Stimulated activated CD8-positive, alpha-beta memory T cell treated with anti-CD3 and anti-CD28 coated beads, Interleukin-12 subunit alpha, Interleukin-12 subunit beta, amount 100 ng/mL, for 1 hour (primary cell): ENCODE measurements around the gene IGFALS.

ENCODE experiments used
- DNase-seq: peaks from one replicate; pipeline ENCODE4 v3.0.0-alpha.2; 2020; ENCODE audit warnings: low read depth

Gene IGFALS

GRCh38 chr16:1790261-1790610 is 3.3 kb downstream of the IGFALS start:
- no peak for DNase-seq

GRCh38 chr16:1789643-1790045 is 3.9 kb downstream of the IGFALS start:
- no peak for DNase-seq

GRCh38 chr16:1788708-1789100 is 4.8 kb downstream of the IGFALS start:
- DNase-seq: no peak

DNA sequence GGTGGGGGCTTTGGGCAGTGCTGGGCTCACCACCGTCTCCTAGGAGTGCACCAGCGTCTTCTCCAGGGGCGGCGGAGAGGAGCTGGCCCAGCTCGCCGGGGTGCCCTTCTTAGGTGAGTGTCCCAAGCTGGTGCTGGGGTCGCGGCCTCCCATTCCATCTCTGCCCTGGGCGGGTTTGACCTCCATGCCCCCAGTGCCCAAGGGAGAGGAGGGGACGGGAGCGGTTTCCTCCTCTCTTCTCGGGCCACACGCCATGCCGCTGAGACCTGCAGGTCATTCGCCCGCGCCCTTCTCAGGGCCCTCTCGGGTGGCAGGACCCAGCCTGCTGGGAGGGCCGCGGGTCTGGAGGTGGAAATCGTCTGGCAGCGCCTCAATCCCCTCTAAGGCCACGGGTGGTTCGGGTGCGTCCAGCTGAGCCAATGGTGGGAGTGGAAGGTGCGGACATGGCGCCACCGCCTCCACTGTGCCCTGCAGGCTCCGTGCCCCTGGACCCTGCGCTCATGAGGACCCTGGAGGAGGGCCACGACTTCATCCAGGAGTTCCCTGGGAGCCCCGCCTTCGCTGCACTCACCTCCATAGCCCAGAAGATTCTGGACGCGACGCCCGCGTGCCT is 5.3 kb downstream of the IGFALS start:
- no peak for DNase-seq

DNA sequence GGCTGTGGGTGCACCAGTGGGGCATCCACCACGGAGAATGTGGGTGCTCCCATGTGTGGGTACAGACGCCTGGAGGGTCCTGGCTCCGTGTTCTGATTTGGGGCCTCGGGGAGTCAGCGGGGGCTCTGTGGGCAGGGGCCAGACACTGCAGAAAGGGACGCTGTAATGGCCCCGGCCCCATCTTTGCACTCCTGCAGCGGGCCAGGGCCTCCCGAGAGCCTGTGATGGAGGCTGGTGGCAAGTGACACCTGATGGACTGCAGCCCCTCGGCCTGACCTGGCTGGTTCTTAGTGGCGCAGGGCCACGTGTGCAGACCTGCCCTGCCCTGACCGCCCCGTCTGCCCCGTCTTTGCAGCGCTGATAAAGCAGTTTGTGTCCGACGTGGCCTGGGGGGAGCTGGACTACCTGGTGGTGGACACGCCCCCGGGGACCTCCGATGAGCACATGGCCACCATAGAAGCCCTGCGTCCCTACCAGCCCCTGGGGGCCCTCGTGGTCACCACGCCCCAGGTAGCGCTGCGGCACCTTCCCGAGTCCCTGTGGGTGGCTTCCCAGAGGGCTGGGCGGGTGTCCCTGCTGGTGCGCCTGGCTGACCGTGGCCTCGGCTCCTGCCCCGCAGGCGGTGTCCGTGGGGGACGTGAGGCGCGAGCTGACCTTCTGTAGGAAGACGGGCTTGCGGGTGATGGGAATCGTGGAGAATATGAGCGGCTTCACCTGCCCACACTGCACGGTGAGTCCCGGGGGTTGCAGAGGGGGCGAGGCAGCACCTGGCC is 6.0 kb downstream of the IGFALS start:
- no peak for DNase-seq

- no peak for DNase-seq
Observed at GRCh38 chr16:1787056-1787321, 6.5 kb downstream of the IGFALS start.

DNA sequence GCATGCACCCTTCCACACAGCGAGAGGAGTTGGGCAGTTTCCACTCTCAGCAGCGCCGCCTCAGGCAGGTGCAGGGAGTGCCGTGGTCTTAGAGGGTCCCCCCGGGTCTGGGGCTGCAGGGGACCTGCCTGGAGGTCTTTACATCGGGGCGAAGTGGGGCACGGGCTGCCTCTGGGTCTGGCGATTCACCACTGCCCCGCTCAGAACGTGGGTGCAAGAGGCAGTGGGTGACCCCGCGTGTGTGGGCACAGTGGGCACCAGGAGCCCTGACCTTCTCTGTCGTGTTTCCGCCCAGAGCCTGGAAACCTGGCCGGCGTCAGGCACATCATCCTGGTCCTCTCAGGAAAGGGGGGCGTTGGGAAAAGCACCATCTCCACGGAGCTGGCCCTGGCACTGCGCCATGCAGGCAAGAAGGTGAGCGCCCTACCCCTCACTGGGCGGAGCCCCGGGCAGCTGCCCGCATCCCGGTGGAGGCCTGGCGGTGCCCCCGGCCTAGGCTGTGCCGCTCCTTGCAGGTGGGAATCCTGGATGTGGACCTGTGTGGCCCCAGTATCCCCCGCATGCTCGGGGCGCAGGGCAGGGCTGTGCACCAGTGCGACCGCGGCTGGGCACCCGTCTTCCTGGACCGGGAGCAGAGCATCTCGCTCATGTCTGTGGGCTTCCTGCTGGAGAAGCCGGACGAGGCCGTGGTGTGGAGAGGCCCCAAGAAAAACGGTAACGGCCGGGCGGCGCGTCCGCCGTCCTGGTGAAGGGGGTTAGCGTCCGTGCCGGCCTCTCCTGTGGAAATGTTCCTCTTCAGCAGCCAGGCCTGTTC is 7.1 kb downstream of the IGFALS start:
- no peak for DNase-seq

- DNase-seq: no peak
Observed at GRCh38 chr16:1785846-1786170, 7.7 kb downstream of the IGFALS start.

DNA sequence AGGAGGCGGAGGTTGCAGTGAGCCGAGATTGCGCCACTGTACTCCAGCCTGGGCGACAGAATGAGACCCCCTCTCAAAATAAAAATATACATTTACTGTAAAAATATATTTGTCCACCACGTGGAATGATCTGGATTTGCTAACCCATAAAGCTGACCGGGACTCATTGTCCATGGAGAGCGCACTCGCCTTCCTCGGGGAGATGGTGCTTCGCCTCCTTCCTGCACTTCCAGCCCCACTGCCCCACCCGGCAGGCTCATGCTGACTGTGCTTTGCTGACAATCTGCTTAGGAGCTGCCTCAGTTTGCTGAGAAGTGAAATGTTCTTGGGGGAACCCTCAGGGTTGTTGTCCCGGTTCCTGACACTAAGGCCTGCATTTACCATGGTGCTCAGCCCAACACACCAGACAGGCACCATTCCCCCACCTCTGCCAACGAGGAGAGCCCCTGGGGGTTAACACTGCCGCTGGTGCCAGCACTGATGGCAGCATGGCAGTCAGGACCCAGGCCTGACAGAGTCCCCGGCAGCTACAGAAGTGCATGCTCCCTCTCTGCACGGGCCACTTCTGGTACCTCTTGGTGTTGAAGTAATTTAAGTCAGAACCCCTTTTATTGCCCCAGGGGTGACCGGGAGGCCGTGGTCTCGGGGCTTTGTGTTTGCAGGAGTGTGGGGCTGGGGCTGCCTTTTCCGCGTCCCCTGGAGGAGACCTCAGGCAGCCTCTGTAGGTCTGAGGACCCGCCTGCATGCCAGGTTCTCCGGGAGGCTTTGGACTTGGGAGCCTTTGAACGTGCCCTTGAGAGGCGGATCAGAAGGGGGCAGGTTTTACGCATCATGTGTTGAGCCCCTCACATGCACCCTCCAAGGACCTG is 8.3 kb downstream of the IGFALS start:
- DNase-seq: no peak

DNA sequence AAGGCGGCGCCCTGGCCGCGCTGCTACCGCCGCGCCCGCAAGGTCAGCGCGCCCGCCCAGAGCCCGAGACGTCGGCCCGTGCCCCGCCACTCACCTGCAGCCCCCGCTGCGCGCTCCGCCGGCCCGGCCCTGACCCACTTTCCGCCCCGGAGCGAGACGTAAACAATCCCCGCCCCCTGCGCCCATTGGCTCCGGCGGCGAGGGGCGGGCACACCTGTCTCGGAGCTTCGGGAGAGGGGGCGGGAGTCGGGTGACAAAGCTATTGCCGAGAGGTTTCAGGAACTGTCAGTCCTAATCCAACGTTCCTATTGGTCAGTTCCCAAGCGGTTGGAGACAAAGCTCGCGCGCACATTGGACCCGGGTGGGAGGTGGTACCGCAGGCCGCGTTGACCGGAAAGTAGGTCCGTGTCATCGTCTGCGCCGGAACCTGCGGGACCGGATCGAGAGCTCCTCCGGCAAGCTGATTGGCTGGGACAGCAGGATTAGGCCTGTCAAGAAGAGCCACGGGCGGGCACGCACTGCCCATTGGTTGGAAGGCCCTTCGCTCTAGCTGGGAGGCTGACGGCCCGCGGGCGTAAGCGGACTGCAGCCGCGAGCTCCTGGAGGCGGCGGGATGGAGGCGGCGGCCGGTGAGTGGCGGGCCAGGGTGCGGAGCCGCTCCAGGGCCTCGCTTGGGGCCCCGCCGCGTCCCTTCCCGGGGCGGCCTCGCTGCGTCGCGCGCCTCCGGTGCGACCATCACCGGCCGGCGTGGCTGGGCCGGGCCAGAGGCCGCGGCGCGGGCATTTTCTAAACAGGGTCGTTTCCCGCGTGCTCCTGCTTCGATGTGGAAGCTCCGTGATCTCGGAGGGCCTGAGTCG is 10.9 kb downstream of the IGFALS start, which contains the start of the genes NUBP2 and SPSB3:
NUBP2 (plus strand) TSS at position 553 of the 857 bp plus-strand sequence; CDS start at position 614, 61 bp downstream.
SPSB3 (minus strand) TSS at position 164 of the 857 bp plus-strand sequence. CDS start 1,088 bp downstream, outside the sequence.
- DNase-seq: peak; percentile 98

GRCh38 chr16:1781758-1782407 is 11.6 kb downstream of the IGFALS start:
- DNase-seq: no peak

- no peak for DNase-seq
Observed at GRCh38 chr16:1781254-1781653, 12.3 kb downstream of the IGFALS start.

- DNase-seq: no peak
Observed at GRCh38 chr16:1780677-1781072, 12.8 kb downstream of the IGFALS start.

GRCh38 chr16:1779741-1780676 is 13.5 kb downstream of the IGFALS start:
- DNase-seq: no peak

DNA sequence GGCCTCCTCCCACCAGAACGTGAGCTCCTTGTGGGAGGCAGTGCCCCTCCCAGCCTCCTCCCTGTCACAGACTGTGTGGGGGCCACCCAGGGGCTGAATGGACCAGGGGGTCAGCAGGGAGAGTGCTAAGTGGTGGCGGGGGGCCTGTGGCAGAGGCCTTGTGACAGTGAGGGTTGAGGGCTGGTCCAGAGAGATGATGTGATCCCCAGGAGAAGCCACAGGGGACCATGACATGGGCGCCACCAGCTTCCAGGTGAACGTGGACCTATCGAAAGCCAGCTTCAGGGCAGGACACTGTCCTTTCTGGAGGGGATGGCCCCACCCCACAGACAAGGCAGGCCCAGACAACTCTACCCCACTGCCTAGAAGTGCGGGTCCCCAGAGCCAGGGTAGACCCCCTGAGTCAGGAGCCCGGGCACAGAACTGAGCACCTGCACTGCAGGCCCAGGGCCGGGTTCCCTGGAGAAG is 14.2 kb downstream of the IGFALS start:
- no peak for DNase-seq

DNA sequence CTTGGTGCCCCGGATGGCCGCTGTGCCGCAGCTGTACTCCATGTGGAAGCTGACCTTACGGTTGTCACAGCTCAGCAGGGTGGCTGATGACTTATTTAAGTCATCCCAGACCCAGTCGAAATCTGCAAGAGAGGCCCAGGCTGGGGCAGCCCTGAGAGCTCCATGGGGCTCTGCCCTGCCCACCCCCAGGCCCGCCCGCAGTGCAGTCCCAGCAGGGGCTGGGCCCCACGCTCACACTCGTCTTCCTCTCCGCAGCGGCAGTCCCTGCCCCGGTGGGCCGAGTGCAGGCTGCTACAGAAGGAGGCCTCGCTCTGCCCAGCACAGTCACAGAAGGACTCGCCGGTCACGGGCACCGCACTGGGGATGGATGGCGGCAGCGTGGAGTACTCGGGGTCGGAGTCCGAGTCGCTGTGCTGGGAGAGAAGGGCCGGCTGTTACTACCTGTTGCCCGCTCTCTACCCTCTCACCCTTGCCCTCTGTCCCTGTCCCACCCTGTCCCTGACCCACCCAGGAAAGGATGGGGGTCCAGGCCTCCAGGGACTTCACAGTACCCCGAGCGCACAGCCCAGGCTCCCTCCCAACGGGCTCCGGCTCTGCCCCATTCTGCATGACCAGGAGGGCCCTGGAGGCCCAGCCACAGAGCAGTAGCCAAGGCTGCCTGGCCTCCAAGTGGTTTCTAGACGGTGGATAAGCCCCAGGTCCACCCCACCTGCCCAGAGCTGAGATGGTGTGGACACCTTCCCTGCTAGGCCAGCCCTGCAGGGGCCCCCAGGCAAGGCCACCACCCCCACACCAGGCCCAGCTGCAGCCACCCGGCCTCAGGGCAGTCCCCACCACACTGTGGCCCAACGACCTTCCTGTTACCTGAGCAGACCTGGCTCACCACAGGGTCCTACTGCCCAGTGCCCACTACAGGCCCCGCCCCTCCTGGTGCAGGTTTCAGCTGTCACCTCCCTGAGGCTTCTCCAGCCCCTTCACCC is 15.0 kb downstream of the IGFALS start:
- DNase-seq: no peak

- DNase-seq: no peak
Observed at GRCh38 chr16:1777375-1778199, 15.9 kb downstream of the IGFALS start.
